ENCODE measurements around the gene ATRIP. TPM values are rescaled to one million over a fixed set of nuclear protein-coding genes. Genes with fewer than 3 reads are reported as not detected.

Gene ATRIP
- total and polyA plus RNA-seq, 2 of the 8 experiments (the other 6 are each of a cell fraction or from before 2014, with no cell fraction given) = 18.5 to 20.2 TPM

- Histone ChIP-seq H4K5ac (ENCODE audit: insufficient read length, low read depth, low read length) (no peak overlapping the region), H3K9ac (replicated peaks in 1 of 4; ENCODE audit: extremely low read depth in 1 of 4, low read depth in 3 of 4, low read length in 3 of 4) (no peak overlapping the region), H2BK20ac (ENCODE audit: low read length) (0 out of 2 replicates have a peak overlapping the region, but pooled peaks have one; percentile 1), H3K18ac (ENCODE audit: extremely low read depth, low read length) (no peak overlapping the region), H3K4me3 (ENCODE audit: extremely low read depth in 1 of 4, insufficient read depth in 2 of 4, low read depth in 3 of 4, low read length in 4 of 4) (no peak overlapping the region), H3K79me2 (ENCODE audit: control insufficient read depth in 1 of 2, insufficient read depth in 2 of 2, low read length in 2 of 2) (0 out of 4 replicates have a peak, but pooled peaks cover 0 to under 1% of the 10 kb centered on the region in 2 experiments), H4K20me1 (replicated peaks in 1 of 2; ENCODE audit: control insufficient read depth in 1 of 2, insufficient read depth in 2 of 2, low read length in 2 of 2) (no peaks in the 10 kb centered on the region), H4K91ac (replicated peaks; ENCODE audit: insufficient read length, low read length) (peak overlapping the region; percentile 4), H2BK5ac (ENCODE audit: low read depth, low read length) (no peak overlapping the region), H3K36me3 (ENCODE audit: control insufficient read depth in 2 of 4, insufficient read depth in 4 of 4, low read length in 3 of 4) (no peaks in the 10 kb centered on the region), H3K4me1 (replicated peaks in 1 of 4; ENCODE audit: control insufficient read depth in 3 of 4, insufficient read depth in 4 of 4, low read length in 3 of 4) (peaks cover 4 to 14% (median 12%) of the 10 kb centered on the region in 4 experiments), H4K8ac (ENCODE audit: extremely low read depth, insufficient read depth, low read length) (no peak overlapping the region), H3K14ac (ENCODE audit: insufficient read length) (no peak overlapping the region), H3K27ac (ENCODE audit: low read depth, low read length) (no peak overlapping the region), H3K4ac (replicated peaks; ENCODE audit: insufficient read length, low read depth, low read length) (no peak overlapping the region), H3K79me1 (ENCODE audit: low read depth, low read length) (peaks cover 7% of the 10 kb centered on the region), H3K23me2 (ENCODE audit: low read depth, low read length) (peaks cover 11% of the 10 kb centered on the region; the same call in 1 of the 2 replicates), H2BK12ac (ENCODE audit: low read depth, low read length) (peak overlapping the region; percentile 97; the same call in 1 of the 2 replicates), H3K9me3 (ENCODE audit: insufficient read depth in 2 of 2, low read depth in 1 of 2, low read length in 1 of 2) (no peaks in the 10 kb centered on the region), H3K23ac (ENCODE audit: insufficient read length) (no peak overlapping the region), H2AK5ac (ENCODE audit: low read depth, low read length) (no peak overlapping the region), H3K27me3 (replicated peaks in 1 of 4; ENCODE audit: control insufficient read depth in 3 of 4, extremely low read depth in 1 of 4, insufficient read depth in 3 of 4, low read length in 3 of 4) (peaks cover 0 to 3% (median 0%) of the 10 kb centered on the region in 4 experiments; a peak in 2 of 7 replicates), H2BK120ac (replicated peaks; ENCODE audit: low read depth, low read length) (no peak overlapping the region), H2BK15ac (ENCODE audit: low read length) (no peak overlapping the region), H3K56ac (replicated peaks; ENCODE audit: insufficient read length, low read depth, low read length) (no peak overlapping the region), H2AFZ (ENCODE audit: low read length) (no peak overlapping the region), H3K4me2 (ENCODE audit: insufficient read depth in 1 of 2, low read depth in 2 of 2, low read length in 2 of 2) (no peak overlapping the region)
- POLR2A ChIA-PET (ENCODE audit: partially characterized antibody) = interaction anchor here (1.3 to 2.8 kb wide), 4 partner anchors 31 to 61 kb away, joined by 3 to 15 read pairs (median 7); partner anchors contain the start of gene ATRIP
- no peak for DNase-seq (ENCODE audit: low read depth in 1 of 2, low spot score in 2 of 2)
- FAIRE-seq = no peak
- CTCF ChIA-PET (ENCODE audit: partially characterized antibody) = interaction anchor here (0.6 to 11.2 kb wide), 7 partner anchors 10 to 296 kb away, joined by 3 to 251 read pairs (median 6); a partner anchor contains a TSS
- 95% methylated on average over 6 of the region's 6 CpGs; no CpG with 5 or more reads in 1 of the 2 experiments for WGBS, 2 experiments (ENCODE audit: extremely low coverage in 1 of 2, insufficient coverage in 1 of 2, insufficient read length in 1 of 2, insufficient replicate concordance in 2 of 2, low coverage in 1 of 2, low lambda C conversion rate in 2 of 2, missing lambda C conversion rate in 1 of 2)
- TF ChIP-seq NRF1 (IDR thresholded peaks at IDR 0.05; ENCODE audit: low read depth, low read length) = no peak
- TF ChIP-seq BACH1 (IDR thresholded peaks at IDR 0.05; ENCODE audit: low read length) = no peak
- no peak for TF ChIP-seq TEAD4 (IDR thresholded peaks at IDR 0.05; ENCODE audit: low read depth, low read length)
- no peak for TF ChIP-seq RBBP5 (IDR thresholded peaks at IDR 0.05; ENCODE audit: borderline replicate concordance, low read depth, low read length)
- no peak for TF ChIP-seq HDAC6 (IDR thresholded peaks at IDR 0.05; ENCODE audit: low read depth, low read length)
- TF ChIP-seq BRCA1 (IDR thresholded peaks at IDR 0.05; ENCODE audit: low read depth, low read length) = no peak
- TF ChIP-seq SIN3A (conservative IDR thresholded peaks at IDR 0.05 in 1 of 2, IDR thresholded peaks at IDR 0.05 in 1 of 2; ENCODE audit: low read depth in 1 of 2, low read length in 2 of 2) = no peak
These were observed 59.5 kb downstream of the ATRIP start for GRCh38 chr3:48505968-48506504.

Measured in H1 (cell line).